GM19438 (cell line): ENCODE measurements around the gene MEAK7.
"Not testable (repeated sequence)": the region's sequence is repeated elsewhere in the genome, so short reads cannot be mapped to it uniquely, and the experiment has no call there.

Source experiments
- ATAC-seq: cut with Tn5 transposase; IDR thresholded peaks from one replicate; pipeline ENCODE4 v1.9.1; 2021; ENCODE audit warnings: low read depth; ENCODE audit not compliant: unreplicated experiment

The MEAK7 gene

GRCh38 chr16:84535408-84535807 lies 30.9 kb upstream of the MEAK7 start:
- no peak for ATAC-seq

GRCh38 chr16:84534815-84535214 lies 30.4 kb upstream of the MEAK7 start:
- no peak for ATAC-seq

DNA sequence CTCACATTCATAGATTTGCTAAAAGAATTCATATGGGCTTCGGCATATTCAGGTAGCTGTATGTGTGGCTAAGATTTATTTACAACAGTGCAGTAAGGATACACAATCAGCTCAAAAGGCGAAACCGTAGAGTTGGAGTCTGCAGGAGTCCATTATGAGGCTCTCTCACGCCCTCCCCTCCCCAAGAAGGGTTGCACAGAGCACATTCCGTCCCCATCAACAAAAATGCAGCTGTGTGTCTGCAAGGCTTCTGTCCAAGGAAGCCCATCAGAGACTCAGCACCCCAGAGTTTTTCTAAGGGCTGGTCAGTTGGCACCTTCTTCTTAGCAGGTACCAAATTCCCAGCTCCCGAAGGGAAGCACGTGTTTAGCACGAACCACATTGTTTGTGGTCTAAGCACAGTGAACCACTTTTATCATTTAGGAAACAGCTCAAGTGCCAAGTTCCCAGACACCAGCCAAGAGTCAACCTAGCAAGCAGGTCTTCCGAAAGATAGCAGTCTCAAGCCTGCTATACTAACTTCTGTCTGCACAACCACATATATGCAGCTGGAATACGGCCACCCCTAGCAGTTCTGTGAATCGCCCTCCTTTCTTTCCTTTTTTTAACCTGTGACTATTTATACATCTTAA lies 28.5 kb upstream of the MEAK7 start:
- ATAC-seq, result no peak

DNA sequence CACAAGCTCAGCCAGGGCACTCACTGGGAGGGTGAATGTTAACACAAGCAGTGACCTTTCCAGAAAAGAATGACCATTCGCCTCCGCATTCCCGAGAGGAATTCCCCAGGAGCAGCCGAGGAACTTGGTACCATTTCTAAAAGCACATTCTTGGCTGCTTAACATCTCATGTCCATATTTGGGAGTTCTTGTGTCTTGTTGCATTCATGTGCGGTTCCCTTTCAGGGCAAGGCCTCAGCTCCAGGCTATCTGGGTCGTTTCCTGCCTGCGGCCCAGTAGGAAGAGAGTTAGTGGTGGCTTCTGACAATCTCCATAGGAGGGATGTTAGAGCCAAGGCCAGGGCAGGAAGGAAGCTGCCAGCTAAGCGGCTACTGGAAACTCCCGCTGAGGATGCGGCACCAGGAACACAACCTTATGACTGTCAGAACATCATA lies 27.8 kb upstream of the MEAK7 start:
- no peak for ATAC-seq

- ATAC-seq, result no peak
These were observed 27.2 kb upstream of the MEAK7 start for GRCh38 chr16:84531671-84532111.

DNA sequence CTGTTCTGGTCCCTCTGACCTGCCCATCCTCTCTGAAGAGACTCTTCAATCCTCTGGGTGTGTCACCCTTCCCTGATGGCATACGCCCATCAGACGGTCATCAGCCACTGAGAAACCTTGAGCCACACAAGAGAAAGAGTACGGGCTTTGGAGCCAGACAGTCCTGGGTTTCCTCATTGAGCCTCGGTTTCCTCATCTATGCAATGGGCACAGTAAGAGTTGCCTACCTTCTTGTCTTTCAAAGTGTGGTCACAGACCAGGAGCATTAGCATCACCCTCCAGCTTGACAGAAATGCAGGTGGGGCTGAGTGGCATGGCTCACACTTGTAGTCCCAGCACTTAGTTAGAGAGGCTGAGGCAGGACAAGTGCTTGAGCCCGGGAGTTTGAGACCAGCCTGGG lies 26.1 kb upstream of the MEAK7 start:
- ATAC-seq, result no peak

- ATAC-seq, result no peak
These were observed 25.1 kb upstream of the MEAK7 start for GRCh38 chr16:84529607-84530006.

DNA sequence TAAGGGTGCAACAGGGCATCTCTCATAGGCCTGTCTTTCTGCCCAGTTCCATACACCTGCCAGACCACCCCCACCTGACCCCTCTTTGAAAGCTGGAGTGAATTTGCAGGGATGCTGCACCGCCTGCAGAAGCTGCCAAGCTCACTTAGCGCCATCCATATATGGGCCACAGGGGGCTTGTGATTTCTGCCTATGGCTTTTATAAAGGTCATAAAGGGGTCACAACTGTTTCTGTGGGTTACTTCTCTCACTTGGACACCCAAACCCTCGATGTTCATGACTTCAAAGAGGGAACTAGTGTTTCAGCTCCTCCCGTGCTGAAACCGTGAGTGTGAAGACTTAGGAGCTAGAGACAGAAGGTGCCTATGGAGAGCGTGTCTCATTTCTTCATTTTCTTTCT lies 23.9 kb upstream of the MEAK7 start:
- no peak for ATAC-seq

DNA sequence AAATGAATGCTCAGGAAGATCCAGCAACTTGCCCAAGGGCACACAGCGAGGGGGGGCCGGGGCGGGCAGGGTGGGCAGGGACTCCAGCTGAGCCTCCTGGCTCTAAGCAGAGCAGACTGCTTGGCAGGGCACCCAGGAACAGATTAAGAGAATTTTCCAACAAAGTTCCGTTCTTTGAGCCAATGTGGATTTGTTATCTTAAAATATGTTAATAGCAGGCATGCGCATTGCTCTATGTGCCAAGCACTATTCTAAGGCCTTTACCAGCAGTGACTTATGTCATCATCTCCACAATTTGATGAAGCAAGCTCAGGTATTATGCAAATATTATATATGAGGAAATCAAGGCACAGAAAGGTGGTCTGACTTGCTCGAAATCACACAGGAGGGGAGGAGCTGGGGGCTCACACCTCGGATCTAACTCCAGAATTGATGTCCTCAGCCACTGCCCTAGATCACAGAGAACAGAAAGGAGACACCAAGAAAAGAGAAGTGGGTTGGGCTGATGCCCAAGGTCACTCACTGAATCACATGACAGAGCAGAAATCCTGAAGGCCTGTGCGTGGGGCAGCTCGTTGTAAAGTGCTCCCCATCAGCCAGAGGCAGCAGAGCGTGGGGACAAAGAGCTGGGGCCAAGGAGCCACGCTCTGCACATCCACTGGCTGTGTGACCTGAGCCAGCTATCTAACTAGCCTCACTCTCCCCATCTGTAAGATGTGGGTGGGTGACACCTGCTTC lies 23.2 kb upstream of the MEAK7 start:
- ATAC-seq, result no peak

DNA sequence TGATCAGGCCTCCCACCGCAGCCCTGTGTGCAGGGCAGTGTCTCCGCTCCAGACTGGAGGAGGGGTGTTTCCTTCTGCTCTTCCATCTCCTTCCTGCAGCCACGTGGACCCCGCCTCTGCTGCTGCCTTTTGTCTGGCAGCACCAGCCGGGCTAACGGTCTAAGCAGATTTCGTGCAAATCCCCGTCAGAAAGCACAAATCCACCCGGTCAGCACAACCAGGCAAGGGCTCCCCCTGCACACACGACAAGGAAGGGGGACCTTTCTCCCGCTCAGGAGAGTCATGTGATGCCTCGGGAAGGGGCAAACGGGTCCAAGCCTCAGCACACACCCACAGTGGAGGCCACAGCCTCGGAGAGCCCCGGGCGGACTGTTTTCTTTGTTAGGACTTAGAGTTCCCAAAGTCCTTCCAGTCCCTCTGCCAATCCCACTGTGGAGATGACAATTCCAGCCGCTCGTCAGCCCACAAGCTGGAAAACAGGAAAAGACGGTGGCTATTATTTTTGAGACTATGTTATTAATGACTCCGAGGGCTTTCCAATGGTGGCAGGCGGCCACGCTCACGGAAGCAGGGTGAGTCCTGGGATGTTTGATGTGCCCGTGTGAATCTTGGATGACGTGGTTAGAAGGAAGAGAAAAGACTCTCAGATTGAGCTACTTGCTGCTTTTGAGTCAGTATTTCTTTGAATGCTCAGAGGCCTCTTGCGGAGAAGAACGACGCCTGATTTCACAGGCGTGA lies 22.5 kb upstream of the MEAK7 start:
- no peak for ATAC-seq

DNA sequence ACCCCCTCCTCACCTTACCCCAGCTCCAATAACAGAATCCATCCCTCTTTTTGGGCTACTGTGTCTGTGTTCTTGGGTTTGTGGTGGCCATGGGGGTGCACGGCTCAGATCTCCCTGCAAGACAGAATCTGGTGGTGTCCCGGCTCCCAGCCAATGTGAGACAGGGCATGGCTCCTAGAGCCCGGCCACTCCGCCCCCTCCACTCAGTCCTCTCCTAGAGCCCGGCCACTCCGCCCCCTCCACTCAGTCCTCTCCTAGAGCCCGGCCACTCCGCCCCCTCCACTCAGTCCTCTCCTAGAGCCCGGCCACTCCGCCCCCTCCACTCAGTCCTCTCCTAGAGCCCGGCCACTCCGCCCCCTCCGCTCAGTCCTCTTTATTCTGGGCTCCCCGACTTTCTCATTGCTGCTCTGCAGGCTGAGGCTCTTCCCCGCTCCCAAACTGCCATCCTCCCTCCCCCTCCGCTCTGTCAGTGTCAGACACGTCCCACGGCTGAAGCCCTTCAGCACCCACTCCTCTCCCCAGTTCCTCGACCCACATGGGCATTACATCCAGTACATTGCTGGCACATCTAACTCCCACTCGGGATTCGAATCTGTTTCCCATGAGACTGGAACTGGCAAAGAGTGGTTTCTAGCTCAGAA lies 20.6 kb upstream of the MEAK7 start:
- ATAC-seq, result not testable (repeated sequence)

DNA sequence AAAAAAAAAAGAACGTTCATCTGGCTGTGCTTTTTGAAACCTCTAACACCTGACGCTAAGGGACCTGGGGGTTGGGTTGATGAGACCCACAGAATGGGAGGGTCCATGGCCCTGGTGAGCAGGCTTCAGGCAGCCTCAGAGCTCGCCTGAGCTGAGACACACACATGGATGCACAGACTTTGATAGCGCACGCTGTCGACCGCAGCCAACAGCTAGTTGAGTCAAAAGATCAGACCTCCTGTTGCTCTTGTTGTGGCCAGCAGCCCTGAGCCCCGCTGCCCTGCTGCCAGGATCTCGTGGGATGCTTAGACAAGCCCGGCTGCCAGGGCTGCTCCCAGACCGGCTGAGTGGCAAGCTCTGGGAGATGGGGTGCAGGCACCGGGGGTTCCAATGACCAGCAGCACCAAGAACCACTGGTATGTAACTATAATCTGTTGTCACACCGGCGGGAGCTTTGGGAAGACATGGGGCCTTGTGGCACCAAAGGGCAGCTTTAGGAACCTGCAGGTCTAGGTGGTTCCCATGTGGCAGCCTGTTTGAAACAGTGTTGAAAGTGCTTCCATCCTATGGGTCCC lies 20.0 kb upstream of the MEAK7 start:
- ATAC-seq, result no peak

DNA sequence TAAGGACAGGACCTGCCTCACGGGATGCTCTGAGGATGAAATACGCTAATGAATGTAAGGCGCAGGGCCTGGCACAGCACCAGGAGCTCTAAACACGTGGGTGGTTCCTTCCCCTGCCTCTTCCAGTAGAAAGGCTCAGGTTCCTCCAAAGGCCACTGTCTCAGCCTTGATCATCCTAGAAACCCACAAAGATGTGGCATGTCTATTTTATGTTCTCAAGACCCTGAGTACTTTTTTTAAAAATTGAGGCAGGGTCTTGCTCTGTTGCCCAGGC lies 17.0 kb upstream of the MEAK7 start:
- no peak for ATAC-seq

GRCh38 chr16:84520725-84521496 lies 16.5 kb upstream of the MEAK7 start:
- ATAC-seq, result no peak

- ATAC-seq, result no peak
These were observed 15.4 kb upstream of the MEAK7 start for GRCh38 chr16:84519855-84520254.

DNA sequence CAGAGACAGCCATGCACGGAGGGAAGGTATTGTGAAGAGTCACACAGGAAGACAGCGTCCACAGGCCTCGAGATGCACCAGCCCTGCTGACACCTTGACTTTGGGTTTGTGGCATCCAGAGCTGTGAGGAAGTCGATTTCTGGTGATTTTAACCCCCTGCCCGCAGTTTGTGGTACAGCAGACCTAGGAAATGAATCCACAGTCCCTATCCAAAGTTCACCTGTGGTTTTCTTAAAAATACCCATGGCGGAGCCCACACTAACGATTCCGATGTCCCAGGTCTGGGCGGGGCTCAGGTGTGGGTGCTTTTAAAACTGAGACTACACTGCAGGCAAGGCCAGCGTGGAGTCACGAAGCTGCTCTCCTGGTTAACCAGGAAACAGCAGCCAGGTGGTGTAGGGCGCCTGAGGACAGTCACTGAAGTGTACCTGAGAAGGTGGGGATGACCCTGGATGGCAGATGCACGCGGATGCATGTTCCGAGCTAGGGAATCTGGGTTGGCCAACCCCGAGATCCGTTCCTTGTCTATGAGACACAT lies 14.4 kb upstream of the MEAK7 start:
- ATAC-seq, result no peak

DNA sequence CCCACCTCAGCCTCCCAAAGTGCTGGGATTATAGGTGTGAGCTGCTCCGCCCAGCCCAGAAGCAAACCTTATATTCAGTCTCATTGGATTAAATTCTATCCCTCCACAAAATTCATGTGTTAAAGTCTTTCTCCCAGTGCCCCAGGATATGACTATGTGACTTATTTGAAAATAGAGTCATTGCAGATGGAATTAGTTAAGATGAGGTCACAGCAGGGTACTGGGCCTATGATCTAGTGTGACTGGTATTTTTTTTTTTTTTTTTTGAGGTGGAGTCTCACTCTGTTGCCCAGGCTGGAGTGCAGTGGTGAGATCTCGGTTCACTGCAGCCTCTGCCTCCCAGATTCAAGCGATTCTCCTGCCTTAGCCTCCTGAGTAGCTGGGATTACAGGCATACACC lies 13.8 kb upstream of the MEAK7 start:
- ATAC-seq, result not testable (repeated sequence)

DNA sequence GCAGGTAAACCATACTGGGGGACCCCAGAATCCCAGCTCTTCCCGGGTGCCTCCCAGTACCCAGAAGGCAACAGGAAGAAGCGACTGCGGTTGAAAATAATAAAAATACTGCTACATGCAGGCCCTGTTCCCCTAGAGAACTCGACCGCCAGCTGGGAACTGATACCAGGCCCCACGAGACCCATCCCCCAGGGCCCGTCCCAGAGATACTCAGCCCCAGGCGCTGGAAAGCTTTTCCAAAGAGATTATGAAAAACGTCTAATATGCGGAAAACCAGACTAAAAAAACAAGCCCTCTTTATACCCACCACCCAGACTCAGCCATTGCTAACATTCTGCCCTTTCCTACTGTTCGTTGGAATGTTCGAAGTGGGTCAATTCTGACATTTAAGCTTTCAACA lies 12.9 kb upstream of the MEAK7 start:
- ATAC-seq, result no peak

- peak; percentile 83 for ATAC-seq
These were observed 10.7 kb upstream of the MEAK7 start for GRCh38 chr16:84514874-84515835.
